Stimulated activated naive CD4-positive, alpha-beta T cell treated with Interleukin-2 at 50 U/mL for 16 hours (primary cell): ENCODE measurements around the gene SETD2.

ENCODE experiments used
- DNase-seq: peaks from one replicate; lab custom pipeline; 2025; lab: John Stamatoyannopoulos, UW

SETD2 gene

GRCh38 chr3:47009225-47010110 lies 154.4 kb downstream of the SETD2 start:
- no peak for DNase-seq

- no peak for DNase-seq
These were observed 155.1 kb downstream of the SETD2 start for GRCh38 chr3:47008851-47009224.

GRCh38 chr3:47008234-47008796 lies 155.6 kb downstream of the SETD2 start:
- no peak for DNase-seq

DNA sequence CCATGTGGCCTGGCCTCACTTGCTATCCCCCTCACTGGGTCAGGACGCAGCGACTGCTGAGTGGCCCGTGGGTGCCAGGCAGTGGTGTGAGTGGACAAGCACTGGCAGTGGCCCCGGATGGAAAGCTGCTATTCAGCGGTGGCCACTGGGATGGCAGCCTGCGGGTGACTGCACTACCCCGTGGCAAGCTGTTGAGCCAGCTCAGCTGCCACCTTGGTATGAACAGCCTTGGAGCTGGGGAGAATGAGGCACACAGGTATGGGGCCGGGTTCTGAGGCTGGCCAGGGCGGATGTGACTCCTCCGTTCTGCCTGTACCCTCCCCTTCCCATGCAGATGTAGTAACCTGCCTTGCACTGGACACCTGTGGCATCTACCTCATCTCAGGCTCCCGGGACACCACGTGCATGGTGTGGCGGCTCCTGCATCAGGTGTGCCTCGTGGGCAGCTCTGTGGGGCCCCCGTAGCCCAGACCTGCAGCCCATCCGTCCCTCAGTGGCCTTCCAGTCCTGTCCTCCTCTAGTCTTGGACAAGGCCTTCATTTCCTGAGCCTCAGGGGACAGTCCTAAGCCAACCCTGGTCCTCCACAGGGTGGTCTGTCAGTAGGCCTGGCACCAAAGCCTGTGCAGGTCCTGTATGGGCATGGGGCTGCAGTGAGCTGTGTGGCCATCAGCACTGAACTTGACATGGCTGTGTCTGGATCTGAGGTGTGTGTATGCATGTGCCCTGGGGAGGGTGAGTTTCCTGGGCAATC lies 156.3 kb downstream of the SETD2 start:
- no peak for DNase-seq

GRCh38 chr3:47007001-47007400 lies 156.9 kb downstream of the SETD2 start:
- DNase-seq = no peak

- DNase-seq = no peak
These were observed 157.7 kb downstream of the SETD2 start for GRCh38 chr3:47006145-47006651.

DNA sequence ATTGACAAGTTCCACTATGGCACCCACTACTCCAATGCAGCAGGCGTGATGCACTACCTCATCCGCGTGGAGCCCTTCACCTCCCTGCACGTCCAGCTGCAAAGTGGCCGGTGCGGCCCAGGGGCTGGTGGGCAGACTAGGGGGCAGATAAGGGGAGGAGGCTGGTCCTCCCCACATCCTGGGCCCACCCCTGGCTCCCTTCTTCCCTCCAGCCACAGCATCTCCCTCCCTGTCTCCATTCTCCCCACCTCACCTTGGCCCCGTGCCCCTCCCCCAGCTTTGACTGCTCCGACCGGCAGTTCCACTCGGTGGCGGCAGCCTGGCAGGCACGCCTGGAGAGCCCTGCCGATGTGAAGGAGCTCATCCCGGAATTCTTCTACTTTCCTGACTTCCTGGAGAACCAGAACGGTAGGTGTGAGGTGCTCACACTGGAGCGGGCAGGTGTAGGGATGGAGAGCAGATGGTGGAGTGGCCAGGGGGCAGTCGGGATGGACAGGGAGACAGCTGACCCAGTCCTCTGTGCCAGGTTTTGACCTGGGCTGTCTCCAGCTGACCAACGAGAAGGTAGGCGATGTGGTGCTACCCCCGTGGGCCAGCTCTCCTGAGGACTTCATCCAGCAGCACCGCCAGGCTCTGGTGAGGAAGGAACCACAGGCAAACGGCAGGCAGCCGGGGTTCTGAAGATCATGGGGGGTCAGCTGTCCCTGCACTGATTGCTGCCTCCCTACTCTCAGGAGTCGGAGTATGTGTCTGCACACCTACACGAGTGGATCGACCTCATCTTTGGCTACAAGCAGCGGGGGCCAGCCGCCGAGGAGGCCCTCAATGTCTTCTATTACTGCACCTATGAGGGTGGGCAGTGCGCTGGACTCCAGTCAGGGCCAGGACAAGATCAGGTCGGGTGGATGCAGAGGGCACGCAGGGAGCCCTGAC lies 158.4 kb downstream of the SETD2 start:
- DNase-seq = no peak

DNA sequence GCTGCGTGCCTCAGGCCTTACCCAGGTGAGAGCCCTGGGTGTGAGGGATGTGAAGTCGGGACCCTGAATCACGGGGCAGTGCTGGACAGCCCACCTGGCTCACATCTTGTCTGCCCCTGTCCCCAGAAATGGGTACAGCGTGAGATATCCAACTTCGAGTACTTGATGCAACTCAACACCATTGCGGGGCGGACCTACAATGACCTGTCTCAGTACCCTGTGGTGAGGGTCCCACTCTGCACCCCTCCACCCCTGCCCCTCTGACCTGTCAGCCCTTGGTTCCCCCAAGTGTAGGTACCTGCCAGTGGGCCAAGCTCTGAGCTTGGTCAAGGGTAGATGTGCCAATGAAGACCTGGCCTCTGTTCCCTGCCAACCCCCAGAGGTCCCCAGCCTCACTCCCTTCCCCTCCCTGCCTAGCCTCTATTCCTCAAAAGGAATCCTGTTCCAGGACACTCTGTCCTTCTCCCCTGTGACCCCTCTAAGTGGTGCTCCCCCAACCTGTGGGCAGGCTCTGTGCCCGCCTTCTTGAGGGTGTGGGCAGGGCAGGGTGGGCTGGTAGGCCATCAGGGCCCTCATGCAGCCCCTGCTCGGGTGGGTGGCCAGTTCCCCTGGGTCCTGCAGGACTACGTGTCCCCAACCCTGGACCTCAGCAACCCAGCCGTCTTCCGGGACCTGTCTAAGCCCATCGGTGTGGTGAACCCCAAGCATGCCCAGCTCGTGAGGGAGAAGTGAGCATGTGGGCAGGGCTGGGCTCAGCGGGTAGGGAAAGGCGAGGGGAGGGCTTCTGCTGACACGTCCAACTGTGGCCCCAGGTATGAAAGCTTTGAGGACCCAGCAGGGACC lies 159.3 kb downstream of the SETD2 start:
- no peak for DNase-seq

GRCh38 chr3:47003461-47004368 lies 160.2 kb downstream of the SETD2 start:
- DNase-seq = no peak

- no peak for DNase-seq
These were observed 160.9 kb downstream of the SETD2 start for GRCh38 chr3:47003056-47003410.

- no peak for DNase-seq
These were observed 161.5 kb downstream of the SETD2 start for GRCh38 chr3:47002171-47003055.

GRCh38 chr3:47001731-47002170 lies 162.2 kb downstream of the SETD2 start:
- DNase-seq = no peak

GRCh38 chr3:47000922-47001730 lies 162.8 kb downstream of the SETD2 start:
- no peak for DNase-seq

DNA sequence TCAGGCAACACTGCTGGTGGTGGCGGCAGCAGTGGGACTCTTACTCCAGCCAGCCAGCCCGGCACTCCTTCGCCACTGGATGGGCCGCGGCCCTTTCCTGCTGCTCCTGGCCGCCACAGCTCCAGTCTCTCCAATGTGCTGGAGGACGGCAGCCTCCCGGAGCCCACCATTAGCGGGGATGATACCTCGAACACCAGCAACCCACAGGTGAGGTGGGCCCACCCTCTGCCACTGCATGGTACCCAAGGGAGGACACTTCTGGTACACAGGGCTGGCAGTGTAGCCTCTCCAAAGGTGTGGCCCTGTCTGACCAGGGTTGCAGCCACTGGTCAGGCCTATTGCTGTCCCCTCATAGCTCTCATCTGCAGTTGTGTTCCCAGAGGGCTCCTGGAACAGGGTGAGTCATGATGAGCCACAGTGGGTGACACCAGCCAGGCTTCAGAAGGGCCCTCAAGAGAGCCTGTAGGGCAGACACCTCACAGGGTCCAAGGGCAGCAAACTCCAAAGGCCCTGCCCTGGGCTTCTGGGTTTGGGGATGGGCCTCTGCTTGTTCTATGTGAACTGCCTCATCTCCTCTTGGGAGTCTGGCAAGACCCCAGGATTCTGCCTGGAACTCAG lies 163.6 kb downstream of the SETD2 start:
- DNase-seq = no peak

GRCh38 chr3:46999516-47000197 lies 164.3 kb downstream of the SETD2 start:
- no peak for DNase-seq

DNA sequence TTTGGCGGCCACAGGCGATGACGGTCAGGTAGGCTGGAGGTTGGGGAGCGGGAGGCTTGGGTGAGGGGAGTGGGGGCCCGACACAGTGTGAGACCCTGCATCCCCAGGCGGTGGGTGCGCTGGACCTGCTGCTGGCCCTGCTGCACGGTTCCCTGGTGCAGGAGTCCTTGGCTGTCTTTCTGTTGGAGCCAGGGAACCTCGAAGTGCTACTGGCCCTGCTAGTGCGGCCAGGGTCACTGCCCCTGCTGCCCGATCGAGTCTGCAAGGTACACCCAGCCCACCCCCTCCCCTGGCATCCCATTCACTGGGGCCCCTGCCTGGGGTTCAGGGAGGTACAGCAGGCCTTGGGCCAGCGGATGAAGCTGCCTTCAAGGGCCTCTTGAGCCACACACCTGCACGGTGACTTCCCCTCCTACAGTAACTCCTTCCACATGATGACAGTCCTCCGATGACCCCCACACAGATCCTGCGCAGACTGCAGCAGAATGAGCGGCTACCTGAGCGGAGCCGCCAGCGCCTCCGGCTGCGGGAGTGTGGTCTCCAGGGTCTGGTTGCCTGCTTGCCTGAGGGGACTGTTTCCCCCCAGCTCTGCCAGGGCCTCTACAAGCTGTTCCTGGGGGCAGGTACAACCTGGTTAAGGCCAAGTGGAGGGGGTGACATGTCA lies 164.9 kb downstream of the SETD2 start:
- DNase-seq = no peak
